Peyer's patch (tissue), 4 donors: ENCODE data around the gene SMAD3. TPM values are rescaled to one million over a fixed set of nuclear protein-coding genes. Genes with fewer than 3 reads are reported as not detected.

ENCODE experiments used
- DNase-seq, 3 donors: peaks; one replicate each; pipeline ENCODE4 v3.0.0-alpha.2; 2017 to 2019
- H3K27ac ChIP-seq, 4 donors: fragments of 200-600 bp; sonication (generic); one replicate each; pipeline ENCODE4 v1.5.1; 2016 to 2019
- H3K27me3 ChIP-seq, 2 donors: fragments of 200-600 bp; sonication (generic); one replicate each; pipeline ENCODE4 v1.5.1; 2019
- H3K36me3 ChIP-seq, 3 donors: fragments of 200-600 bp; sonication (generic); one replicate each; pipeline ENCODE4 v1.5.1; 2016 to 2019
- H3K4me1 ChIP-seq, 4 donors: fragments of 200-600 bp; sonication (generic); one replicate each; pipeline ENCODE4 v1.5.1; 2016 to 2019
- H3K4me3 ChIP-seq, 4 donors: fragments of 200-600 bp; sonication (generic); 1 replicate in 3 of 4; 2 replicates in 1 of 4; pipeline ENCODE4 v1.5.1; 2016 to 2019; ENCODE audit warnings: mild to moderate bottlenecking in 1 of 4
- H3K9me3 ChIP-seq, 4 donors: fragments of 200-600 bp; sonication (generic); one replicate each; pipeline ENCODE4 v1.5.1; 2016 to 2019; ENCODE audit warnings: mild to moderate bottlenecking in 1 of 4
- CTCF ChIP-seq, 6 experiments: fragments of 450-650 bp in 4 of 6; fragments of 200-600 bp in 2 of 6; sonication (generic) in 1 of 6; IDR thresholded peaks; one replicate each; pipeline ENCODE4 v1.5.1; 2017 to 2019; ENCODE audit warnings: antibody characterized with exemption in 6 of 6, mild to moderate bottlenecking in 3 of 6, moderate library complexity in 1 of 6
- POLR2A ChIP-seq, 2 donors: fragments of 450-650 bp; IDR thresholded peaks; one replicate each; pipeline ENCODE4 v1.5.1; 2017; ENCODE audit warnings: antibody characterized with exemption in 2 of 2, mild to moderate bottlenecking in 2 of 2, moderate library complexity in 2 of 2
- total RNA-seq, 4 donors: library from RNA; depleted of rRNA; stranded (reverse); fragments of >200 nt; gene quantifications; one replicate each; pipeline ENCODE4 v1.1.0, GENCODE V29; 2016

Gene SMAD3
- total RNA-seq, 4 donors from 2014 or later, result 43.7 to 80.0 (median 60.2) TPM

GRCh38 chr15:67064607-67065530, 533 bp upstream of the SMAD3 start:
- peaks cover 0 to 48% (median 7%) of the 10 kb centered on the region in 4 donors for H3K4me1 ChIP-seq
- no peaks in the 10 kb centered on the region for H3K36me3 ChIP-seq
- TF ChIP-seq POLR2A (IDR thresholded peaks at IDR 0.05) (peak in 1 of 2 donors; percentile 8), CTCF (IDR thresholded peaks at IDR 0.05) (no peak)
- H3K4me3 ChIP-seq, result peak overlapping the region; percentile 73 to 90 (median 87)
- H3K9me3 ChIP-seq, result no peaks in the 10 kb centered on the region
- no peaks in the 10 kb centered on the region for H3K27me3 ChIP-seq
- DNase-seq, result peak; percentile 69 to 86 (median 78)
- H3K27ac ChIP-seq, result peak overlapping the region; percentile 91 to 98 (median 93)

- DNase-seq, result peak in 1 of 3 donors; percentile 60
- Histone ChIP-seq H3K36me3 (peaks cover 0 to 7% (median 0%) of the 10 kb centered on the region in 3 donors), H3K9me3 (no peaks in the 10 kb centered on the region), H3K4me3 (peak overlapping the region; percentile 73 to 90 (median 87)), H3K27me3 (no peaks in the 10 kb centered on the region), H3K4me1 (peaks cover 0 to 51% (median 7%) of the 10 kb centered on the region in 4 donors), H3K27ac (peak overlapping the region; percentile 91 to 98 (median 93))
- TF ChIP-seq CTCF (IDR thresholded peaks at IDR 0.05) (no peak), POLR2A (IDR thresholded peaks at IDR 0.05) (no peak)
These were observed 898 bp downstream of the SMAD3 start for GRCh38 chr15:67066041-67066958.

- H3K9me3 ChIP-seq, result no peaks in the 10 kb centered on the region
- H3K27ac ChIP-seq, result peak overlapping the region; percentile 91 to 98 (median 93)
- no peak for TF ChIP-seq POLR2A (IDR thresholded peaks at IDR 0.05)
- TF ChIP-seq CTCF (IDR thresholded peaks at IDR 0.05), result no peak
- H3K4me1 ChIP-seq, result peaks cover 0 to 46% (median 7%) of the 10 kb centered on the region in 4 donors
- H3K4me3 ChIP-seq, result peak overlapping the region; percentile 73 to 90 (median 87)
- peaks cover 0 to 8% (median 0%) of the 10 kb centered on the region in 3 donors for H3K36me3 ChIP-seq
- peak in 2 of 3 donors; percentile 58 for DNase-seq
- H3K27me3 ChIP-seq, result no peaks in the 10 kb centered on the region
These were observed 1.8 kb downstream of the SMAD3 start for GRCh38 chr15:67066959-67067853.

GRCh38 chr15:67067930-67068551, 2.6 kb downstream of the SMAD3 start:
- TF ChIP-seq POLR2A (IDR thresholded peaks at IDR 0.05) (no peak), CTCF (IDR thresholded peaks at IDR 0.05) (no peak)
- Histone ChIP-seq H3K4me1 (peaks cover 0 to 38% (median 7%) of the 10 kb centered on the region in 4 donors), H3K9me3 (no peaks in the 10 kb centered on the region), H3K27me3 (no peaks in the 10 kb centered on the region), H3K36me3 (peaks cover 0 to 8% (median 0%) of the 10 kb centered on the region in 3 donors), H3K4me3 (peak overlapping the region; percentile 73 to 90 (median 87)), H3K27ac (peak overlapping the region; percentile 91 to 98 (median 93))
- peak in 1 of 3 donors; percentile 52 for DNase-seq
